Fibroblast of peridontal ligament (primary cell): ENCODE data around the gene SLC26A4.
A peak's percentile ranks its signal among the peaks of the same experiment; 100 is the strongest.

Source experiments
- DNase-seq: peaks from one replicate; pipeline ENCODE4 v3.0.0-alpha.2; 2010; ENCODE audit errors: extremely low read depth

The SLC26A4 gene

GRCh38 chr7:107659666-107660065 lies 962 bp upstream of the SLC26A4 start:
- DNase-seq, result peak; percentile 86

GRCh38 chr7:107661081-107661864 lies 645 bp downstream of the SLC26A4 start:
- DNase-seq, result peak; percentile 27

GRCh38 chr7:107661865-107662379 lies 1.3 kb downstream of the SLC26A4 start:
- no peak for DNase-seq

- no peak for DNase-seq
These were observed 2.6 kb downstream of the SLC26A4 start for GRCh38 chr7:107663196-107663595.

- DNase-seq, result no peak
These were observed 6.2 kb downstream of the SLC26A4 start for GRCh38 chr7:107666790-107667189.

GRCh38 chr7:107667341-107667740 lies 6.7 kb downstream of the SLC26A4 start:
- no peak for DNase-seq

- DNase-seq, result no peak
These were observed 7.7 kb downstream of the SLC26A4 start for GRCh38 chr7:107668296-107668695.

GRCh38 chr7:107672183-107672582 lies 11.6 kb downstream of the SLC26A4 start:
- no peak for DNase-seq

- DNase-seq, result no peak
These were observed 15.6 kb downstream of the SLC26A4 start for GRCh38 chr7:107676249-107676648.

- no peak for DNase-seq
These were observed 17.6 kb downstream of the SLC26A4 start for GRCh38 chr7:107678110-107678753.

- DNase-seq, result no peak
These were observed 19.9 kb downstream of the SLC26A4 start for GRCh38 chr7:107680478-107680877.

- DNase-seq, result no peak
These were observed 22.3 kb downstream of the SLC26A4 start for GRCh38 chr7:107682886-107683285.

- no peak for DNase-seq
These were observed 23.7 kb downstream of the SLC26A4 start for GRCh38 chr7:107684287-107684686.

GRCh38 chr7:107684947-107685463 lies 24.4 kb downstream of the SLC26A4 start:
- no peak for DNase-seq

- DNase-seq, result no peak
These were observed 26.3 kb downstream of the SLC26A4 start for GRCh38 chr7:107686816-107687387.

GRCh38 chr7:107687656-107688055 lies 27.0 kb downstream of the SLC26A4 start:
- DNase-seq, result no peak

- no peak for DNase-seq
These were observed 28.9 kb downstream of the SLC26A4 start for GRCh38 chr7:107689553-107689952.

- DNase-seq, result no peak
These were observed 29.5 kb downstream of the SLC26A4 start for GRCh38 chr7:107690084-107690483.

- peak; percentile 65 for DNase-seq
These were observed 30.0 kb downstream of the SLC26A4 start for GRCh38 chr7:107690611-107691010.

- peak; percentile 42 for DNase-seq
These were observed 31.1 kb downstream of the SLC26A4 start for GRCh38 chr7:107691716-107692115.

- peak; percentile 63 for DNase-seq
These were observed 31.9 kb downstream of the SLC26A4 start for GRCh38 chr7:107692501-107692900.

GRCh38 chr7:107693396-107693795 lies 32.8 kb downstream of the SLC26A4 start:
- no peak for DNase-seq

- no peak for DNase-seq
These were observed 33.8 kb downstream of the SLC26A4 start for GRCh38 chr7:107694386-107694785.
